HG02973 (cell line): ENCODE data around the gene ANKRD40CL.
"Not testable (repeated sequence)": the region's sequence is repeated elsewhere in the genome, so short reads cannot be mapped to it uniquely, and the experiment has no call there.

Source experiments
- ATAC-seq: cut with Tn5 transposase; IDR thresholded peaks from one replicate; pipeline ENCODE4 v1.9.1; 2021; ENCODE audit warnings: moderate library complexity; ENCODE audit not compliant: unreplicated experiment

The ANKRD40CL gene

DNA sequence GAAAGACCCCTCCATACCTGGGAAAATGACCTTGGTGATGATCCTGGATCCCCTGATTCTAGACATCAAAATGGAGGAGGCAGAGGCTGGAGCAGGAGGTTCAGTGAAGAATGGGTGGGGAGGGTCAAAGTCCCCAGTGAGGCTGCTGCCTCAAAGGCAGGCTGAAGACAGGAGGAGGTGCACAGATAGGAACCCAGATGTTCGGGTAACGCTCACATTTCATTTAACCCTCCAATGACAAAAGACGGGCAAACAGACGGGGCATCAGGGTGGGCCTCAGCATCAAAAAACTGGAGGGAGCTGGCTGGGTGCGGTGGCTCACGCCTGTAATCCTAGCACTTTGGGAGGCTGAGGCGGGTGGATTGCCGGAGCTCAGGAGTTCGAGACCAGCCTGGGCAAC is at the start of gene ANKRD40CL:
Gene ANKRD40CL, minus strand, starts transcription at position 73 of the 400 bp plus-strand sequence. CDS start 605 bp downstream, outside the sequence.
- ATAC-seq: no peak

DNA sequence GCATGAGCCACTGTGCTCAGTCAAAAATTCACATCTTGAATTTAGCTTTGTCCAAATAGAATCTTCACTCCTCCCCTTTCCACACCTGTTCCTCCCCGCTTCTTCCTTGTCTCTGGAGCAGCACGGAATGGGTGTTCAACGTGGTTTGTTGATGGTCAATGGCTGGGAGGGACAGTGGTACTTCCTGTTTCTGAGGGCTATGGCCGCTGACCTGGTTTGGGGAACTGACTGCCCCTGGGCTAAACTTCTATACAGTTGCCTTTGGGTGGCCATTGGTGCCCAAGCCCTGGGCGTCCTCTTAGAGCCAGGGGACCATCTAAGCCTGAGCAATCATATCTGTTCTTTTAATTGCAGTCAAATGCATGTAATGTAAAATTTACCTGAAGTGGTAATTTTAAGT is 49.0 kb upstream of the ANKRD40CL start:
- no peak for ATAC-seq

DNA sequence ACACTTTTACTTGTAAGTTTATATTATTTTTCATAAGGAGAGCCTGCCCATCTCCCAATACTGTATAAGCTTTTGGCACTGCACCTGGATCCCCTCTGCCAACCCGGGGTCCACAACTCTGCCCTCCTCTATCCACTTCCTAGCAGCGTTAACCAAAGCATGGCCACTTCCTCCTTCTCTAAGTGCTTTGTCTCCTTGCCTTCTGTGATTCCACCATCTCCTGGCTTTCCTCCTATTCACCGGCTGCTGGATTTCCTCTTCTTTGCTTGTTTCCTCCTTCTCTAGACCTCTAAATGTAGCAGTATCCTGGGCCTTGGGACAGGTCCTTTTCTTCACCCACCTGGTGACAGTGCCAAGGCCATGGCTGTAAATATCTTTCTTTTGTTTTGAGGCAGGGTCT is 48.1 kb upstream of the ANKRD40CL start:
- ATAC-seq: no peak

DNA sequence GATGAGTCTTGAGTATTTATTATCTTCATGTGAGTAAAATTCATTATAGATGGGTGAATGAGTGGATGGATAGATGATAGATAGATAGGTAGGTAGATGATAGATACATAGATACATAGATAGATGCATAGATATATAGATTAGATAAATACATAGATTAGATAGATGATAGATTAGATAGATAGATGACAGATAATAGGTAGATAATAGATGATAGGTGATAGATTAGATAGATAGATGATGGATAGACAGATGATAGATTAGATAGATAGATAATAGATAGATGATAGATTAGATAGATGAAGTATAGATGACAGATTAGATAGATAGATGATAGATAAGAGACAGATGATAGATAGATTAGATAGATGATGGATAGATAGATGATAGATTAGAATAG is 46.3 kb upstream of the ANKRD40CL start:
- no peak for ATAC-seq

- no peak for ATAC-seq
Observed at GRCh38 chr17:50808888-50809287, 41.6 kb upstream of the ANKRD40CL start.

- ATAC-seq: no peak
Observed at GRCh38 chr17:50808413-50808812, 41.1 kb upstream of the ANKRD40CL start.

- no peak for ATAC-seq
Observed at GRCh38 chr17:50807675-50808074, 40.4 kb upstream of the ANKRD40CL start.

- ATAC-seq: no peak
Observed at GRCh38 chr17:50807009-50807408, 39.7 kb upstream of the ANKRD40CL start.

DNA sequence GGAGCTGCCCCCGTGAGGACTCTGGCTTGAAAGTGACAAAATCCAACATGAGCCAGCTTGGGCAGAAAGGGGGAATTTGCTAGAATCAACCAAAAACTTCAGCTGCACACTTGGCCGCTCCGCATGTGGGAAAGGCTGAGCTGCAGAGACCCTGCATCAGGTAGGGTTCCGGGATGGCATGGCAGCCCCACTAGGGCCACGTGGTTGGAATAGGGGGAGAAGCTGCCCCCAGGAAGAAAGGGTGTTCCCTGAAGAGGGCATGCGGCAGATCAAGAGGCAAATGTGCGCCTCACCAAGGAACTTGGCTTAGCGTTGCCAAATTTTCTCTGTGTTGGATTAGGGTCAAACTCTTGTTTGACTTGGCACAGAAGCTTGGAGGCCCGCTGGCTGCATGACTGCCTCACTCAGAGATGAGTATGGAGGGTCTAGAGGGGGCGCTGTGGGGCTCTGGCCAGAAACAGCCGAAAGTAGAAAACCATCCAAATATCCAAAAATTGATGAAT is 38.9 kb upstream of the ANKRD40CL start:
- no peak for ATAC-seq

- no peak for ATAC-seq
Observed at GRCh38 chr17:50805486-50805885, 38.2 kb upstream of the ANKRD40CL start.

- not testable (repeated sequence) for ATAC-seq
Observed at GRCh38 chr17:50804749-50805475, 37.6 kb upstream of the ANKRD40CL start.

DNA sequence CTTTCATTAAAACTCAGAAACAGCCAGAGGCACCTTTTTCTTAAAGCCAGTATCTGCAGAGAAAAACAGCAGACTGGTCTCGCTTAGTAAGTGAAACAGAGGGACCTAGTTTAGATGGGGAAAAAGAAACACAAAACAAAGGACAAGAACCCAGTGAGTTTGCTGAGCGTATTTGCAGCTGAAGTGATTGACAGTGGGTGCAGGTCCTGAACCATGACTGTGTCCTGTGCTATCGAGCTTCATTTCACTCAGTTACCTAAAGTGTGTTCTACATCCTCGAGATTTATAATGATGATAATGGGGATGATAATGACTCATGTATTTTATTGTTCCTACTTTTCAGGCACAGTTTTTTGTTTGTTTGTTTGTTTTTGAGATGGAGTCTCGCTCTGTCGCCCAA is 36.4 kb upstream of the ANKRD40CL start:
- no peak for ATAC-seq

DNA sequence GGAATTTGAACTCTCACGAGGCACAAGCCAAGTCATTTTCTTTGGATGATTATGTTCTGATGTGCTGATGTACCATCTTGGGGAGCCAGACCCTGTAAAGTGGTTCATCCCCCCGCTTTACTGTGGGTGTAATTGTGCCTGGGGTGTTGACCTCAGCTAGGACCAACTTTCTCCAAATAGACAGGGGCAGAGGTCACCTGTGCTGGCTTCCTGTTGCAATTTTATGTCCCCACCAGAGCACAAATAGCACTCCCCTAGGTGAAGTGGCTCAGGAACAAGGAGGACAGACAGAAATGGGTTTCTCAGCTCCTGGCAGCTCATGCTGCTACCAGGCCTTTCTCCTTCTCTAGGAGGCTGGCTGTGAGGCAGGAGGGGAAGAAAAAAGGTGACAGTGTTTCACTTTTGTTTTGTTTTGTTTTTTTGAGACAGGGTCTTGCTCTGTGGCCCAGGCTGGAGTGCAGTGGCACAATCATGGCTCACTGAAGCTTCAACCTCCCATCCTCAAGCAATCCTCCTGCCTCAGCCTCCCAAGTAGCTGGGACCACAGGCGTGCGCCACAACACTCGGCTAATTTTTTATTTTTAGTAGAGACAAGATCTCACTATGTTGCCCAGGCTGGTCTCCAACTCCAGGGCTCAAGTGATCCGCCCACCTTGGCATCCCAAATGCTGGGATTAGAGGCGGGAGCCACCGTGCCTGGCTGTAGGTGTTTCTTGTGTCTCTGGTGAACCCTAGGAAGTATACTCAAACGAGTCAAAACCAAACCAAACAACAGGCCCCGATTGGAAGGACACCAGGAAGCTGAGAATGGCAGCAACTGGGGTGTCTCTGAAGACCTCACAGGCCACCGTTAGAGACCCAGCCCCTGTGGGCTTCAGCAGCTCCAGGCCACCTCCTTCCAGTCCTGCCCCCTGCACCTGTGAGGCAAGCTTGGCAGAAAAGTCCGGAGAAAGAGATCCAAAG is 35.6 kb upstream of the ANKRD40CL start:
- ATAC-seq: no peak

- ATAC-seq: no peak
Observed at GRCh38 chr17:50800196-50800700, 32.9 kb upstream of the ANKRD40CL start.

DNA sequence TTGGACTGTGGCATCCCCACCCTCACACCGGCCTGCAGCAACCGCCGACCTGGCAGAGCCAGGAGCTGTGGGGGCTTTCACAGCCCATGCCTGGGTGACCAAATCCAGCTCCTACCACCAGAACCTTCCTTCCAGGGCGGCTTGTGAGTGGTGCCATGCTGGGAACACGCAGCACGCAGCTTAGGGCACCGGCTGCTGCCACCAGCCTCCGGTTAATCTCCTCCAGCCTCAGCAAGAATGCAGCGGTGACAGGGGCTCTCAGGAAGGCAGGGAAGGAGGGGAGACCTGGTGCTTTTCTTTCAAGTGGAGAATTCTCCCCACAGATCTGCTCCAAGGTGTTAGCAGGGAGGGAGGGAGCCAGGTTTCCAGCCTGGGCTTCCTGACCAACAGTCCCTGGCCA is 32.3 kb upstream of the ANKRD40CL start:
- ATAC-seq: no peak

DNA sequence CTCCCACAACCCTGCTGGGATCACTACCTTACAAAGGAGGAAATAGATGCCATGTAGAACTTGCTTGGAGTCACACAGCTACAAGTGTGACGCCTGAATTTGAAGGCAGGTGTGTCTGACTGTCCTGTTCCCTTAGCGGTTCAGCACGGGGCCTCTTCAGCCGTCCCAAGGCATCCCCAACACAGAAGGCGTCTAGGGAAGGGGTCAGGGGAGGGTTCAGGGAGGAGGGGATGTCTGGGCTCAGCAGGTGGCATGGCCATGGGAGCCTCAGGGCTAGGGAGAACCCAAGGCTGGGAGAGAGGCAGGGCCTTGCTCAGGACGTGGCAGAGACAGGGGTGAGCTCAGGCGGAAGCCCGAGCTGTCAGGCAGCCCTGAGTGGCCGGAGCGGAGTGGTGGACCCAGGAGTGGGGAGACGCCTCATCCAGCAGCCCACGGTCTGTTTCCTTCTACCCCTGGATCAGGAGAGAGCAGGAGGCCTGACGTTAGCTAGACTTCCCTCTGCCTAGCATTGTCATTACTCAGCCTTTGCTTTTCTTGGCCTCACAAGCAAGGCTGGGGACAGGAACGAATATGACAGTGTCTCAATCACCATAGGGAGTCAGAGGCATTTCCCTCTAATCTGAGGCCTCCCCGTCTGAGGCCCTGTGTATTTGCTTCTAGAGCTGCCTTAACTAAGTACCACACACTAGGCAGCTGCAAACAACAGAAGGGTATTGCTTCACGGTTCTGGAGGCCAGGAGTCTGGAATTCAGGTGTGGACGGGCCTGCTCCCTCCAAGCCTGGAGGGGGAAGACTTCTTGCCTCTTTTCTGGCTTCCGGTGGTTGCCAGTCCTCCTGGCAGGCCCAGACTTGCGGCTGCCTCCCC is 31.3 kb upstream of the ANKRD40CL start:
- no peak for ATAC-seq

DNA sequence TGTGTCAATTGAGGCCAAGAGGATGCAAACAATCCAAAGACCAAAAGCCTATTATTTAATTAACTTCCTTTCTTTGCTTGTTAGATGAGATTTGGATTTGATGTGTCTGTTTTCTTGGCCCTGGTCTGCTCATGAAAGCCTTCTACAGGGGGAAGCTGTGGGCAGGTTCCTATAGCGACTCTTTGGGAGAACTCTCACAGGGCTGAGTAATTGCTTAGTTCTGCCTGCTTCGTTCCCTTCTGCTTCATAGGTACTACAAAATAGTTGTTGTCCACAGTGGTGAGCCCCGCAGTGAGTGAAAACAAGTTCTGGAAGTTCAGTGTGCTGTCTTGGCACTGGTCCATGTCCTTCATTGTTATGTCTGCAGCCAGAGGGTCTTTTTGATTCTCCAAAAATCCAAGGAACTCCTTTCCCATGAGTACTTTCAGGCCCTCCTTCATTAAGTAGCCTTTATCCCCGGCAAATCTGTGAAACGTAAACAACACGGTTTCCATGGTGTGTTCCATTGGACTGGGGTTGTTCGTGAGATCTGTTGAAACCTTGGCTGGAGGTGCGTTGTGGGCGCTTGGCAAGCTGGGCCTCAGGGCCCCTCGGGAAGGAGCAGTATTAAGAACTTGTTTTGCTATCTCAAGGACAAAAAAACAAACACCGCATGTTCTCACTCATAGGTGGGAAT is 30.0 kb upstream of the ANKRD40CL start:
- no peak for ATAC-seq

GRCh38 chr17:50794361-50794760 is 27.0 kb upstream of the ANKRD40CL start:
- no peak for ATAC-seq

DNA sequence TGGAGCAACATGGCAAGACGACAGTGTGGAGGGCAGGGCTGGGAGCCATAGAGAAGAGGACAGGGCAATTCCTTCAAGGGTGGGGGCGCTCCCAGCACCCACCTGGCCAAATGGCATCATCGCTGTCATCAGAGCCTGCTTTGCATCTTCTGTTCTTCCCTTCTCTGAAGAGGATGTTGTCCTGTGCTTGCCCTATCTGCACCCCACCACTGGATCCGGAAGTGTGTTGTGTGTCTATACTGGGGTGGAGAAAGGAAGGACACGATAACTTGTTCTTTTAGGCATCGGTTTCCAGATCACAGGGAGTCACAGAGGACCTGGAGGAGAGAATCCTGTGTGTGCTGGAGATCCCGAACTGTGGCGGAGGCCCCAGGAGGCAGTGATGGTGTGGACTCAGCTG is 25.7 kb upstream of the ANKRD40CL start:
- ATAC-seq: no peak

GRCh38 chr17:50792132-50792531 is 24.8 kb upstream of the ANKRD40CL start:
- no peak for ATAC-seq
